Mesenchymal stem cell (in vitro differentiated cells and primary cell): ENCODE results near the gene GPHN.

Experiments used
- DNase-seq: peaks from one replicate; pipeline ENCODE4 v3.0.0-alpha.2; 2013
- H2AFZ ChIP-seq: one replicate; pipeline ENCODE4 v1.6.1; 2013; ENCODE audit warnings: low read depth, mild to moderate bottlenecking, control low read depth, inconsistent platforms, low read length, moderate library complexity
- H2AK5ac ChIP-seq: 2 replicates; pipeline ENCODE4 v1.6.1; 2013; ENCODE audit warnings: low read length, moderate library complexity, mild to moderate bottlenecking, inconsistent platforms; ENCODE audit not compliant: severe bottlenecking
- H2BK120ac ChIP-seq: one replicate; pipeline ENCODE4 v1.6.1; 2013; ENCODE audit warnings: low read depth, mild to moderate bottlenecking, inconsistent platforms, low read length, moderate library complexity
- H2BK12ac ChIP-seq, 2 experiments: one replicate each; pipeline ENCODE4 v1.6.1; 2013; ENCODE audit warnings: inconsistent platforms in 2 of 2, low read length in 2 of 2, mild to moderate bottlenecking in 2 of 2, moderate library complexity in 2 of 2, control low read depth in 1 of 2
- H2BK15ac ChIP-seq: one replicate; pipeline ENCODE4 v1.6.1; 2013; ENCODE audit warnings: mild to moderate bottlenecking, low read depth, inconsistent platforms; ENCODE audit not compliant: poor library complexity, severe bottlenecking
- H2BK5ac ChIP-seq: 2 replicates; pipeline ENCODE4 v1.6.1; 2013; ENCODE audit warnings: low read depth, mild to moderate bottlenecking, low read length, control low read depth, inconsistent platforms; ENCODE audit not compliant: poor library complexity, severe bottlenecking
- H3K14ac ChIP-seq, 2 experiments: one replicate each; pipeline ENCODE4 v1.6.1; 2013; ENCODE audit warnings: inconsistent platforms in 2 of 2, low read length in 2 of 2, control low read depth in 1 of 2, mild to moderate bottlenecking in 1 of 2, moderate library complexity in 1 of 2
- H3K18ac ChIP-seq, 2 experiments: one replicate each; pipeline ENCODE4 v1.6.1; 2013; ENCODE audit warnings: inconsistent platforms in 2 of 2, low read length in 2 of 2, control low read depth in 1 of 2, low read depth in 1 of 2, mild to moderate bottlenecking in 1 of 2
- H3K23ac ChIP-seq, 2 experiments: one replicate each; pipeline ENCODE4 v1.6.1; 2013; ENCODE audit warnings: inconsistent platforms in 2 of 2, low read length in 2 of 2, mild to moderate bottlenecking in 2 of 2, moderate library complexity in 2 of 2, control low read depth in 1 of 2
- H3K27ac ChIP-seq: 2 replicates; pipeline ENCODE4 v1.5.1; 2013; ENCODE audit warnings: mild to moderate bottlenecking, moderate library complexity, low read length, control low read depth, inconsistent platforms; ENCODE audit not compliant: poor library complexity, severe bottlenecking
- H3K27me3 ChIP-seq, 2 experiments: 2 replicates each; pipeline versions ENCODE4 v1.6.1 to v1.7.0; 2013; ENCODE audit warnings: low read length in 2 of 2, mild to moderate bottlenecking in 2 of 2, moderate library complexity in 2 of 2, control low read depth in 1 of 2, inconsistent platforms in 1 of 2; ENCODE audit not compliant: control insufficient read depth in 1 of 2, insufficient read depth in 1 of 2
- H3K36me3 ChIP-seq, 2 experiments: 2 replicates each; pipeline versions ENCODE4 v1.6.1 to v1.7.0; 2013; ENCODE audit warnings: low read length in 2 of 2, control low read depth in 1 of 2, inconsistent platforms in 1 of 2, low read depth in 1 of 2, mild to moderate bottlenecking in 1 of 2; ENCODE audit not compliant: insufficient read depth in 2 of 2, control insufficient read depth in 1 of 2
- H3K4ac ChIP-seq, 2 experiments: one replicate each; pipeline ENCODE4 v1.6.1; 2013; ENCODE audit warnings: inconsistent platforms in 2 of 2, low read length in 2 of 2, mild to moderate bottlenecking in 2 of 2, moderate library complexity in 2 of 2, control low read depth in 1 of 2, low read depth in 1 of 2
- H3K4me1 ChIP-seq: 2 replicates; pipeline ENCODE4 v1.6.1; 2013; ENCODE audit warnings: low read depth, low read length, control low read depth; ENCODE audit not compliant: control insufficient read depth, insufficient read depth
- H3K4me2 ChIP-seq: 2 replicates; pipeline ENCODE4 v1.6.1; 2013; ENCODE audit warnings: low read length, mild to moderate bottlenecking, inconsistent platforms; ENCODE audit not compliant: poor library complexity, severe bottlenecking
- H3K4me3 ChIP-seq, 2 experiments: 2 replicates each; pipeline versions ENCODE4 v1.5.1 to v1.7.0; 2013; ENCODE audit warnings: low read length in 2 of 2, mild to moderate bottlenecking in 2 of 2, control low read depth in 1 of 2, low read depth in 1 of 2; ENCODE audit not compliant: insufficient read depth in 1 of 2
- H3K79me1 ChIP-seq: replicated peaks from 2 replicates; pipeline ENCODE4 v1.6.1; 2013; ENCODE audit warnings: mild to moderate bottlenecking, control low read depth, low read length, inconsistent platforms; ENCODE audit not compliant: poor library complexity, severe bottlenecking
- H3K9ac ChIP-seq: 2 replicates; pipeline ENCODE4 v1.7.0; 2013; ENCODE audit warnings: mild to moderate bottlenecking, low read length, moderate library complexity
- H3K9me3 ChIP-seq: 2 replicates; pipeline ENCODE4 v1.7.0; 2013; ENCODE audit warnings: mild to moderate bottlenecking, low read length; ENCODE audit not compliant: control insufficient read depth
- H4K8ac ChIP-seq: one replicate; pipeline ENCODE4 v1.6.1; 2013; ENCODE audit warnings: inconsistent platforms, mild to moderate bottlenecking, low read length, moderate library complexity
- H4K91ac ChIP-seq: one replicate; pipeline ENCODE4 v1.6.1; 2013; ENCODE audit warnings: mild to moderate bottlenecking, low read length, inconsistent platforms
- WGBS: methylation state at CpG from one replicate; pipeline ENCODE4 v1.1.7; 2013; ENCODE audit warnings: mixed read lengths; 5-methylcytosine and 5-hydroxymethylcytosine counted together

The GPHN gene

DNA sequence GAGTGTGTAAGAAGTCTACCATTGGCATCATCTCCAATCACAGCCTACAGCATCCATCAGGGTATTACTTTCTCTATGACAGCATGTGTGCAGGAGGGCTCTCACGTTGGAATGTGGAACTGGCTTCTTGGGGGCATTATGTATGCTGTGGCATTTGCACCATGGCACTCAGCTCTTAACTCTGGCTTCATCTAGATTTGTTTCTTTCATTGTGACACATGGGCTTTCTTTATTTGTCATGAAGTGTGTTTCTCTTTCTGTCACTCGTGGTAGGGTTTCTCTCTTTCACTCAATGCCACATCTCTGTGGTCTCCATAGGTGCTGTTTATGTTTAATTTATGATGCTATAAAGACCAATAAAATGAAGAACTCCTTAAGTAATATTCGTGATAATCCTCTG is 490.1 kb downstream of the GPHN start:
- no peak overlapping the region for H3K4me3 ChIP-seq
- H3K79me1 ChIP-seq = no peaks in the 10 kb centered on the region
- no peak overlapping the region for H2BK12ac ChIP-seq
- no peak overlapping the region for H2AFZ ChIP-seq
- no peak overlapping the region for H3K4me2 ChIP-seq
- no peak overlapping the region for H3K23ac ChIP-seq
- no peaks in the 10 kb centered on the region for H3K9me3 ChIP-seq
- H2BK120ac ChIP-seq = no peak overlapping the region
- H3K27ac ChIP-seq = no peak overlapping the region
- H2BK15ac ChIP-seq = no peak overlapping the region
- DNase-seq = no peak
- H3K4ac ChIP-seq = no peak overlapping the region
- H3K14ac ChIP-seq = no peak overlapping the region
- no peak overlapping the region for H2AK5ac ChIP-seq
- 81% methylated on average over 1 of the region's 3 CpGs for WGBS
- H3K18ac ChIP-seq = no peak overlapping the region
- no peak overlapping the region for H3K9ac ChIP-seq
- no peak overlapping the region for H4K91ac ChIP-seq
- H3K4me1 ChIP-seq = no peaks in the 10 kb centered on the region
- no peaks in the 10 kb centered on the region for H3K27me3 ChIP-seq
- H3K36me3 ChIP-seq = no peaks in the 10 kb centered on the region
- no peak overlapping the region for H2BK5ac ChIP-seq
- no peak overlapping the region for H4K8ac ChIP-seq

GRCh38 chr14:66999978-67000377 is 492.0 kb downstream of the GPHN start:
- H3K4me3 ChIP-seq = no peak overlapping the region
- H3K9me3 ChIP-seq = no peaks in the 10 kb centered on the region
- no peaks in the 10 kb centered on the region for H3K27me3 ChIP-seq
- no peak overlapping the region for H4K8ac ChIP-seq
- no peak overlapping the region for H2BK12ac ChIP-seq
- H2BK5ac ChIP-seq = no peak overlapping the region
- H3K79me1 ChIP-seq = no peaks in the 10 kb centered on the region
- no peak overlapping the region for H3K18ac ChIP-seq
- H3K14ac ChIP-seq = no peak overlapping the region
- no peak overlapping the region for H2BK15ac ChIP-seq
- H3K9ac ChIP-seq = no peak overlapping the region
- H2AFZ ChIP-seq = no peak overlapping the region
- H3K4me1 ChIP-seq = no peaks in the 10 kb centered on the region
- no peak overlapping the region for H3K23ac ChIP-seq
- H3K4me2 ChIP-seq = no peak overlapping the region
- DNase-seq = no peak
- no peak overlapping the region for H2BK120ac ChIP-seq
- H4K91ac ChIP-seq = no peak overlapping the region
- no peak overlapping the region for H3K4ac ChIP-seq
- H3K27ac ChIP-seq = no peak overlapping the region
- H3K36me3 ChIP-seq = no peaks in the 10 kb centered on the region
- no peak overlapping the region for H2AK5ac ChIP-seq

- Histone ChIP-seq H3K14ac (no peak overlapping the region), H2BK12ac (no peak overlapping the region), H4K91ac (no peak overlapping the region), H3K4ac (no peak overlapping the region), H2BK15ac (no peak overlapping the region), H2AFZ (no peak overlapping the region), H3K23ac (no peak overlapping the region), H3K9me3 (no peaks in the 10 kb centered on the region), H3K4me1 (no peaks in the 10 kb centered on the region), H3K4me2 (no peak overlapping the region), H2AK5ac (no peak overlapping the region), H2BK120ac (no peak overlapping the region), H3K36me3 (no peaks in the 10 kb centered on the region), H3K27ac (no peak overlapping the region), H3K9ac (no peak overlapping the region), H3K27me3 (no peaks in the 10 kb centered on the region), H2BK5ac (no peak overlapping the region), H3K79me1 (no peaks in the 10 kb centered on the region), H3K4me3 (no peak overlapping the region), H3K18ac (no peak overlapping the region), H4K8ac (no peak overlapping the region)
- DNase-seq = no peak
These were observed 495.2 kb downstream of the GPHN start for GRCh38 chr14:67002994-67003753.

DNA sequence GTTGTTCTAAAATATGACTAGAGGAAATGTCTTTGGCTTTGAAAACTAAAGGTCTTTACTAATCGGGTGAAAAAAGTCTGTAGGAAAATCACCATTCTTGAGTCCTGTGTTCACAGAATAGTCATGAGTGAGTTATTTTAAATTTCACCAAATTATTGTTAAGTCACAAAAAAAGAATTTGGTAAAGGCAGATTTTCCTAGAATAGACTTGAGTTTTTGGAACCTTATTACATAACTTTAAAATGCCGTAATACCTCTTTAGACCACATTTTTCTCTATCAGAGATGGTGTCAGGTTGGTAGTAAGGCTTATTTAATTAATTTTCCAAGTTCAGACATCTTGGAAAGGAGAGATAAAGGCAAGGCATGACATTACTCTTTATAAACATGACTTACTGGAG is 496.6 kb downstream of the GPHN start:
- no peak overlapping the region for H2BK12ac ChIP-seq
- H3K27me3 ChIP-seq = no peaks in the 10 kb centered on the region
- no peak overlapping the region for H3K4me3 ChIP-seq
- no peak overlapping the region for H3K27ac ChIP-seq
- no peak overlapping the region for H2AFZ ChIP-seq
- H2BK120ac ChIP-seq = no peak overlapping the region
- H3K4me2 ChIP-seq = no peak overlapping the region
- H3K18ac ChIP-seq = no peak overlapping the region
- no peak for DNase-seq
- no peaks in the 10 kb centered on the region for H3K79me1 ChIP-seq
- H3K4me1 ChIP-seq = no peaks in the 10 kb centered on the region
- no peak overlapping the region for H2BK5ac ChIP-seq
- H3K9ac ChIP-seq = no peak overlapping the region
- H4K8ac ChIP-seq = no peak overlapping the region
- H3K4ac ChIP-seq = no peak overlapping the region
- no peaks in the 10 kb centered on the region for H3K9me3 ChIP-seq
- no peak overlapping the region for H3K14ac ChIP-seq
- no CpG with 5 or more reads among the region's 2 CpGs for WGBS
- no peak overlapping the region for H4K91ac ChIP-seq
- H2BK15ac ChIP-seq = no peak overlapping the region
- no peaks in the 10 kb centered on the region for H3K36me3 ChIP-seq
- no peak overlapping the region for H3K23ac ChIP-seq
- H2AK5ac ChIP-seq = no peak overlapping the region
